Glutamatergic neuron (in vitro differentiated cells): ENCODE data around the gene WFIKKN1. TPM values are rescaled to one million over a fixed set of nuclear protein-coding genes. Genes with fewer than 3 reads are reported as not detected.

ENCODE experiments used
- DNase-seq: peaks from one replicate; pipeline ENCODE4 v3.0.0; 2022
- H3K27ac Mint-ChIP-seq: one replicate; pipeline ENCODE4 v1.8.0; 2020; ENCODE audit warnings: mild to moderate bottlenecking, mixed read lengths, inconsistent platforms; ENCODE audit not compliant: unreplicated experiment
- H3K27me3 Mint-ChIP-seq: one replicate; pipeline ENCODE4 v1.8.0; 2020; ENCODE audit warnings: mild to moderate bottlenecking, moderate library complexity, mixed read lengths, inconsistent platforms; ENCODE audit not compliant: unreplicated experiment
- H3K36me3 Mint-ChIP-seq: one replicate; pipeline ENCODE4 v1.8.0; 2020; ENCODE audit warnings: mild to moderate bottlenecking, mixed read lengths, inconsistent platforms; ENCODE audit not compliant: unreplicated experiment
- H3K4me1 Mint-ChIP-seq: one replicate; pipeline ENCODE4 v1.8.0; 2020; ENCODE audit warnings: mild to moderate bottlenecking, low read depth, mixed read lengths, inconsistent platforms; ENCODE audit not compliant: unreplicated experiment
- H3K4me3 Mint-ChIP-seq: one replicate; pipeline ENCODE4 v1.8.0; 2020; ENCODE audit warnings: mild to moderate bottlenecking, mixed read lengths, inconsistent platforms; ENCODE audit not compliant: unreplicated experiment
- H3K9me3 Mint-ChIP-seq: one replicate; pipeline ENCODE4 v1.8.0; 2020; ENCODE audit warnings: mild to moderate bottlenecking, moderate library complexity, mixed read lengths, inconsistent platforms; ENCODE audit not compliant: unreplicated experiment
- total RNA-seq: library from RNA; stranded (reverse); fragmentation: NEBNext Ultra II Directional; extraction: Animal tissue kit (Norgen Biotek cat#: 25700); gene quantifications from one replicate; pipeline ENCODE4 v1.2.1, GENCODE V29; 2021; ENCODE audit not compliant: unreplicated experiment
- TF ChIP-seq, protein P1 (sequence below): fragments of 200-600 bp; sonication (generic); IDR thresholded peaks from one replicate; pipeline ENCODE4 v1.5.0; 2021; ENCODE audit not compliant: partially characterized antibody, unreplicated experiment

WFIKKN1 gene
- total RNA-seq, 1 donor from 2014 or later, result 61.9 TPM

DNA sequence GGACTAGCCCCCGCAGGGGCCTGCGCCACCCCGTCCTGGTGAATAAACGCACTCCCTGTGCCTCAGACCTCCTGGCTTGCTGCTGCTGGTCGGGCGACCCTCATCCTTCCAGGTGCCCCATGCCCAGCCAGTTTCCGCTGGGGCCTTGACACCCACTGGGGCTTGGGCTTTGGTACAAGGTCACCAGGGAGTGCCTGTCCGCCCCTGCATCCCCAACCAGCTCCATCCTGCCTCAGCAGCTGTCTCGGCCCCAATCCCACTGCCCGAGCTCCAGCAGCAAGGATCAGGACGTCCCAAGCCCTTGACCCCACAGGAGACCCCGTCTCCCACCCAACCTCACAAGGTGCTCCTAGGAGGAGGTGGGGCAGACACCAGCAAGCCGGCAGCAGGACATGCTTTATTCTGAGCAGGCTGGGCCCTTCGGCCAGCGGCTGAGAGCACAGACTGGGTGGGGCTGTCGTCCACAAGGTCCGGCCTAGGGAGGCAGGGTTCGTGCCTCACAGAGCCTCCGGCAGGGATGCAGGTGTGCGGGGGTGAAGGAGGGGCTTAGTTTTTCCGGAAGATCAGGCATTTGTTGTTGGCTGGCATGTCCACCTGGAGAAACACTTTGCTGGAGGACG is 3.4 kb downstream of the WFIKKN1 start:
- Mint-ChIP-seq H3K36me3 (no peaks in the 10 kb centered on the region), H3K27ac (no peak overlapping the region), H3K9me3 (peaks cover 14% of the 10 kb centered on the region), H3K4me1 (peaks cover 3% of the 10 kb centered on the region), H3K27me3 (peaks cover 16% of the 10 kb centered on the region), H3K4me3 (peak overlapping the region; percentile 46)
- TF ChIP-seq, protein P1, sequence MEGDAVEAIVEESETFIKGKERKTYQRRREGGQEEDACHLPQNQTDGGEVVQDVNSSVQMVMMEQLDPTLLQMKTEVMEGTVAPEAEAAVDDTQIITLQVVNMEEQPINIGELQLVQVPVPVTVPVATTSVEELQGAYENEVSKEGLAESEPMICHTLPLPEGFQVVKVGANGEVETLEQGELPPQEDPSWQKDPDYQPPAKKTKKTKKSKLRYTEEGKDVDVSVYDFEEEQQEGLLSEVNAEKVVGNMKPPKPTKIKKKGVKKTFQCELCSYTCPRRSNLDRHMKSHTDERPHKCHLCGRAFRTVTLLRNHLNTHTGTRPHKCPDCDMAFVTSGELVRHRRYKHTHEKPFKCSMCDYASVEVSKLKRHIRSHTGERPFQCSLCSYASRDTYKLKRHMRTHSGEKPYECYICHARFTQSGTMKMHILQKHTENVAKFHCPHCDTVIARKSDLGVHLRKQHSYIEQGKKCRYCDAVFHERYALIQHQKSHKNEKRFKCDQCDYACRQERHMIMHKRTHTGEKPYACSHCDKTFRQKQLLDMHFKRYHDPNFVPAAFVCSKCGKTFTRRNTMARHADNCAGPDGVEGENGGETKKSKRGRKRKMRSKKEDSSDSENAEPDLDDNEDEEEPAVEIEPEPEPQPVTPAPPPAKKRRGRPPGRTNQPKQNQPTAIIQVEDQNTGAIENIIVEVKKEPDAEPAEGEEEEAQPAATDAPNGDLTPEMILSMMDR, result no peak
- no peak for DNase-seq

DNA sequence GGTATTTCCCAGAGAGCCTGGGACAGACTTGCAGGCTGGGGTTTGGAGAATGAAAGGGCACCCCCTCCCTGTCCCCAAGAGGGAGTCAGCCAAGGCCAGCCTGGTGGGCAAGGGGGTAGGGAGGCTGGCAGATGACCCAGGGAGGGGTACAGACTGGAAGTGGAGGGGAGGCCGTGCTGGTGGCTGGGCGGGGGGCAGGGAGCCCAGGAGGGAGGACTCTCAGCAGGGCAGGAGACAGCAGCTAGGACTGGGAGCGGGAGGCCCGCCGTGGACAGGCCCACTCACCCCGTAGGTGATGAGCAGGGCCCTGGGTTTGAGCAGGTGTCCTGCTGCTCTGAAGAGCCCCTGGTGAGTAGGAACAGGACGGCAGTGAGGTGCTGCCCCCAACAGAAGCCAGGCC is 4.2 kb downstream of the WFIKKN1 start:
- TF ChIP-seq, protein P1, result no peak
- DNase-seq, result no peak
- Mint-ChIP-seq H3K9me3 (peaks cover 8% of the 10 kb centered on the region), H3K36me3 (no peaks in the 10 kb centered on the region), H3K27me3 (peaks cover 10% of the 10 kb centered on the region), H3K27ac (no peak overlapping the region), H3K4me1 (no peaks in the 10 kb centered on the region), H3K4me3 (peak overlapping the region; percentile 61)

DNA sequence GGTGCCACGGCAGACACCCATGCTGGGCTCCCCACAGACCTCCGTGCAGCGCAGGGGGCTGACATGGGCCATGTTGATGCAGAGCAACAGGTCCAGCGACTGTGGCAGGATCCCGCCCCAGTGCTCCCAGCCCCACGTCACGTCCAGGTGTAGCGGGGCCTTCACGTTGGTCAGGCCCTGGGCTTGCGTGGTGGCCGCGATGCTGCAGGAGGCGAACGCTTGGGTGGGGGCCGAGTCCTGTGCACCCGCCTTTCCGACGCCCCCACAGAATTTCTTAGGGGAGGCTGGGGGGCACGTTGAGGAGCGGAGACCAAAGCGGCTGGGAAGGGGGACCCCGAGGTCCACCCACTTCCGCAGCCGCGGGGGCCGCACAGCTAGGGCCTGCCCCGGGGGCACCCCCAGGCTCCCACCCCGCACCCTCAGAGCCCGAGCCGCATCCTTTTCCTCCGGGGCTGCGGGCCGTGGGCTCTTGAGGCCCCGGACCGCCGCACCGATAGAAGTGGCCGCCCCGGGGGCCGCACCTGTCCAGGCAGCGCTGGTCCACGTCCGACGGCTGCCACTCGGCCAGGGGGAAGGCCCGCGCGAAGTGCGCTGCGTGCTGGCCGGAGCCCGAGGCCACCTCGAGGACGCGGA is 4.9 kb downstream of the WFIKKN1 start:
- Mint-ChIP-seq H3K9me3 (peaks cover 8% of the 10 kb centered on the region), H3K4me1 (peaks cover 2% of the 10 kb centered on the region), H3K27ac (no peak overlapping the region), H3K4me3 (peak overlapping the region; percentile 49), H3K27me3 (peaks cover 10% of the 10 kb centered on the region), H3K36me3 (no peaks in the 10 kb centered on the region)
- DNase-seq, result no peak
- TF ChIP-seq, protein P1, result no peak

DNA sequence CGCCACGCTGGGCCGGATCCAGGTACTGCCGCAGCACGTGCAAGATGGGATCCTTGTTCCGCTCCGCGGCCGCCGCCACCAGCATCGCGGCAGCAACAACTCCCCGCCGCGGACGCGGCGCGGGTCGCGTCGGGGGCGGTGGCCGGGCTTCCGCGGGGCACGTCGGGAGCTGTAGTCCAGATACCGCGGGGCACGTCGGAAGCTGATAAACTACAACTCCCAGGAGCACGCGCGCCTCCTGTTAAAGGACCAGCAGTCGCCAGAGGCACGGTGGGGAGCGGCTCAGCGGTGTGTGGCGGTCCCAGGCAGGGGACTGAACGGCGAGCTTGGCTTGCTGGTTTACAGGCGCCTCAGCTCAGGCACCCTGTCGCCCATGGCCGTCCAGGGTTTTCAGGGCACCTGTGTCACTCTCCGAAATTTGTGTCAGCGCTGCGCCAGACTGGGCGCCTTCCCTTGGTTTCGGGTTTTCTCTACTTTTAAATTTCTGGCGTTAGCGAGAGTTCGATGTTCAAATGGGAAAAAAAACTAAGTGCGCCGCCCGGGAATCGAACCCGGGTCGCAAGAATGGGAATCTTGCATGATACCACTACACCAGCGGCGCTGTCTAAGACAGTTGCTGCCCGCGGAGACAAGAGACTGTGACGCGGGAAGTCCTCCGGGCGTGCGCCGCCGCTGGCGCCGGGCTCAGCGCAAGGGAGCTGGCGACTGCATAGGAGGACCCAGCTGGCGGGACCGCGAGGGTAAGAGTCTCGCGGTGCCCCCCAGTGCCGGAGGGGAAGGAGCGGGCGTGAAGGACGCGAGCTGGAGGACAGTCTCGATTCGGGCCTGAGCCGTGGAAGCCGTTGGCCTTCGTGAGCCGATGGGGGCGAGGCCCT is 5.7 kb downstream of the WFIKKN1 start, which contains the start of gene METTL26:
Gene METTL26 (minus strand): TSS at position 100 of the 875 bp plus-strand sequence. CDS start 15 bp downstream, at position 85.
- Mint-ChIP-seq H3K27ac (peak within 1 kb of the TSS; percentile 96), H3K36me3 (no peaks in the 10 kb centered on the region), H3K4me1 (peaks cover 2% of the 10 kb centered on the region), H3K27me3 (peaks cover 10% of the 10 kb centered on the region), H3K9me3 (peaks cover 8% of the 10 kb centered on the region), H3K4me3 (peak within 1 kb of the TSS; percentile 92)
- TF ChIP-seq, protein P1, result no peak
- DNase-seq, result peak; percentile 92
